CD4-positive, alpha-beta T cell treated with Interleukin-15 for 1 hour (primary cell): ENCODE data around the gene PDXK.

Source experiments
- DNase-seq: peaks from one replicate; pipeline ENCODE4 v3.0.0-alpha.2; 2020

The PDXK gene

DNA sequence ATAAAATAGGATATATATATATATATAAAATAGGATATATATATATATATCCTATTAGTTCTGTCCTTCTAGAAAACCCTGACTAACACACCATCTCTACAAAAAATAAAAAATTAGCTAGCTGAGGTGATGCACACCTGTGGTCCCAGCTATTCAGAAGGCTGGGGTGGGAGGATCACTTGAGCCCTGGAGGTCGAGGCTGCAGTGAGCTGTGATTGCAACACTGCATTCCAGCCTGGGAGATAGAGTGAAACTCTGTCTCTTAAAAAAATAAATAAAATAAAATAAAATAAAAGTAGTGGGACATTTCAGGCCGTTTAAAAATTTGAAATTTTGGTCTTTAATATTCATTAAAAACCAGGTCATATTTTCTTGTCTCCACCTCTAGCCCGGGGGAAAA, 66.2 kb downstream of the PDXK start:
- no peak for DNase-seq

DNA sequence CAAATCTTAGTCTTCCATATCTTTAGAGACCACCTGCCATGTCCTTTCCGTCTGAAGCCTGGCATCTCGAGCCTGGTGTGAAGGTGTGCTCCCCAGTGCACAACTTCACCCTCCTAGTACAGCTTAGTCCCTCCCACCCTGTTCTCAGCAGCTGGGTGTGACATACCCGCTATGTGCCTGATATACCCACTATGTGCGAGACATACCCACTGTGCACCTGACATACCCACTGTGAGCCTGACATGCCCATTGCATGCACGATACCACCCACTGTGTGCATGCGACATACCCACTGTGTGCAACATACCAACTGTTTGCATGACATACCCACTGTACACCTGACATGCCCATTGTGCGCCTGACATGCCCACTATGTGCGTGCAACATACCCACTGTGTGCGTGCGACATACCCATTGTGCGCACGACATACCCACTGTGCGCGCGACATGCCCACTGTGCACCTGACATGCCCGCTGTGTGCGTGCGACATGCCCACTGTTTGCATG, 67.4 kb downstream of the PDXK start:
- DNase-seq = no peak

DNA sequence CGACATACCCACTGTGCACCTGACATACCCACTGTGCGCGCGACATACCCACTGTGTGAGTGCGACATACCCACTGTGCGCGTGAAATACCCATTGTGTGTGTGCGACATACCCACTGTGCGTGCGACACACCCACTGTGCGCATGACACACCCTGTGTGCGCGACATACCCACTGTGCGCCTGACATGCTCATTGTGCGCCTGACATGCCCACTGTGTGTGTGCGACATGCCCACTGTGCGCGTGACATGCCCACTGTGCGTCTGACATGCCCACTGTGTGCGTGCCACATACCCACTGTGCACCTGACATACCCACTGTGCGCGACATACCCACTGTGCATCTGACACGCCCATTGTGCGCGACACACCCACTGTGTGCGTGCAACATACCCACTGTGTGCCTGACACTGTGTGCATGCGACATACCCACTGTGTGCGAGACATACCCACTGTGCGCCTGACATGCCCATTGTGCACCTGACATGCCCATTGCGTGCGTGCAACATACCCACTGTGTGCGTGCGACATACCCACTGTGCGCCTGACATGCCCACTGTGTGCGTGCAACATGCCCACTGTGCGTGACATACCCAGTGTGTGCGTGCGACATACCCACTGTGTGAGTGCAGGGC, 68.0 kb downstream of the PDXK start:
- no peak for DNase-seq

DNA sequence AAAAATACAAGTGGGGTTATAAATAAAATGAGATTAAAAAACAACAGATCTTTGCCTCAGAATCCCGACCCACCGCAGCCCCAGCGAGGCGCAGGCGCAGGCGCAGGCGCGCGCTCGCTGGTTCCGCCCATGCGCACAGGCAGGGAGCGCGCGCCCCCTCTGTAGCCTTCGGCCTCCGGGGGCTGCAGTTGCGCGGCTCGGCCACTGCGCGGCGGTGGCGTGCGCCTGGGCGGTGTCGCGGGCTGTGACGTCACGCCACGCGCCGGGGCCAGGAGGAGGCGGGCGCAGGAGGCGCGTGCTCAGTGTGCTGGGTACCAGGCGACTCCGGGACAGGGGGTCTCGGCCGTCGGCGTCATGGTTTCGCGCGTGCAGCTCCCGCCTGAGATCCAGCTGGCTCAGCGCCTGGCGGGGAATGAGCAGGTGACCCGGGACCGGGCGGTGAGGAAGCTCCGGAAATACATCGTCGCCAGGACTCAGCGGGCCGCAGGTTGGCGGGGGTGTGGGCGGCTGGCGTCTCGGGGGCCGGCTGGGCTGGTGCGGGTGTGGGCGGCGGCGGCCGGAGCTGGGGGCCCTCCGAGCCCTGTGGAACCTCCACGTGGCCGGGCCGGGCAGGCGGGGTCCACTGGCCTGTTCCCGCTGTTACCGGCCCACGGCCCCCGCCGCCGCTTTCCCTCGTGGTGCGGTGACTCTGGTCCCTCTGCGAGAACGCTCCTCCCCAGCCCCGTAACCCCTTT, 70.5 kb downstream of the PDXK start, which contains the start of gene RRP1:
Gene RRP1, plus strand, starts transcription at position 302 of the 734 bp plus-strand sequence. Its CDS starts 53 bp downstream, at position 355.
- DNase-seq = peak; percentile 92

DNA sequence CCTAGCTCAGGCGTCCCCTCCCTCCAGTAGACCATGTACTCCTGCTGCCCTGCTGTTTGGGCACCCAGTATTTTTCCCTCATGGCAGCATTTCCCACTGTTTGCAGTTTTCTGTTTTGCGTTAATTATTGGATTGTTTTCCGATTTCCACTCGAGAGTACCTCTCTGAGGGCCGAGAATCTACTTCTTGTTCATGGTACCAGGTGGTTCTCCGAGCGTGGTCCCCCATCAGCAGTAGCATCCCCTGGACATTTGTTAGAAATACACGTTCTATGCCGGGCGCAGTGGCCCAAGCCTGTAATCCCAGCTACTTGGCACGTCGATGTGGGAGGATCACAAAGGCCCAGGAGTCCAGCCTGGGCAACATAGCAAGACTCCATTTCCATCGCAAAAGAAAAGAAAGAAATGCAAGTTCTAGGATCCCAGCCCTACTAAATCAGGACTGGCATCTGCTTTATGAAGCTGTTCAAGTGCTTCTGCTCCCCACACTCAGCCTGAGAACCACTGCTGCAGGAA, 71.1 kb downstream of the PDXK start:
- no peak for DNase-seq

DNA sequence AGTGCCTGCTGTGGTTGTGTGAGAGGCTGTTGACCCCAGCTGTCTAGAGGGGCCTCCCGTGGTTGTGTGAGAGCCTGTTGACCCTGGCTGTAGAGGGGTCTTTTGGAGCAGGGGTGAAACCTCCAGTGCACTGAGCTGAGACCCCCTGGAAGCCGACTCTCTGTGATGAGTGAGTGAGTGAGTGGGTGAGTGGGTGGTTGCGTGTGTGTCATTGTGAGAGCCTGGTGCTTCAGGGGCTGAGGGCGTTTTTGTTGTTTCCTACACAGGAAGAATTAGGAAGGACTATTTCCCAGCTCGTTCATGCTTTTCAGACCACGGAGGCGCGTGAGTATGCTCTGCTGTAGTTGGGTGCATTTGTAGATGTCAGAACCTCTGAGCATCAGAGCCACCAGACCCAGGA, 73.5 kb downstream of the PDXK start:
- DNase-seq = no peak

DNA sequence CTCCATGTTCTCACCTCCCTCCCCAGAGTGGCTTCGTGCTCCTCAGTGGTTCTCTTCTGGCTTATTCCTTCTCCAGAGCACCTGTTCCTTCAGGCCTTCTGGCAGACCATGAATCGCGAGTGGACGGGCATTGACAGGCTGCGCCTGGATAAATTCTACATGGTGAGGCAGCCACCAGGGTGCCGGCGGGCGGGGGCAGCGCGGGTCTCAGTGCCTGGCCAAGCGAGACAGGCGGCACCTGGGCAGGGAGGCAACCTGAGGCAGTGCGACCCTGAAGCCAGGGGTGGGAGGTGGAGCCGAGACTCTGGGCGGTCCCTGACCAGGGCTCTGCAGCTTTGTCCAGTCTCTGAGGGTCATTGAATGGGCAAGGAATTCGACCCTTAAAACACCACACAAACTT, 74.3 kb downstream of the PDXK start:
- no peak for DNase-seq

DNA sequence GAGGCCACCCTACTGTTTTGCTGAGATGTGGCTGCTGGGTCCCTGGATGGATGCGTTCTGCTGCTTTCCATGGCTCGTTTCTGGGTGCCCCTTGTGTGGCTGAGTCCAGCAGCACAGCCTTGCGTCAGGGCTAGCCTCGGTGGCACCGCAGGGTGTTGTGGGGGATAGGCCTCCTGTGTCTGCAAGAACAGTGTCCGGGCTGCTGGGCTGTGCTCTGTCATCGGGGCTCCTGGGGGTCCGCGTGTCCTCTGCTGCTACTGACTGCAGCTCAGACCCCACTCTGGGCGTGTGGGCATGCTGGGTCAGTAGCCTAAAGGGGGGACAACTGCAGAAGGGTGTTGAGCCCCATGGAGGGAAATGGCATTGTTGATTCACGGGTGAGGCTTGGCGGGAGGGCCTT, 75.4 kb downstream of the PDXK start:
- DNase-seq = no peak

DNA sequence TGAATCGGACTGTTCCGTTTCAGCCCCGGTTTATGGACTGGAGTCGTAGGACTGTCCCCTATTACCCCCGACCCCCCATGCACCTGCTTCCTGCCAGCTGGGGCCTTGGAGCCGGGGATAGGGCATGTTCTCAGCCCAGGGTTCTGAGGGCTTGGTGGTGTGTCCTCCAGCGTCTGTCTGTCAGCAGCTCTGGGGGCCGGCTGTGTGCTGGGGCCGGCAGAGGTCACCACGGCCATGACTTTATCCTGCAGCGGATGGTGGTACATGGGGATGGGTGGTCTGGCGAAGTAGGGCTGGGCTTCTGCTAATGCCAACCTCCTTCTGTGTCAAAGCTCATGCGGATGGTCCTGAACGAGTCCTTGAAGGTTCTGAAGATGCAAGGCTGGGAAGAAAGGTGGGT, 75.9 kb downstream of the PDXK start:
- DNase-seq = no peak

DNA sequence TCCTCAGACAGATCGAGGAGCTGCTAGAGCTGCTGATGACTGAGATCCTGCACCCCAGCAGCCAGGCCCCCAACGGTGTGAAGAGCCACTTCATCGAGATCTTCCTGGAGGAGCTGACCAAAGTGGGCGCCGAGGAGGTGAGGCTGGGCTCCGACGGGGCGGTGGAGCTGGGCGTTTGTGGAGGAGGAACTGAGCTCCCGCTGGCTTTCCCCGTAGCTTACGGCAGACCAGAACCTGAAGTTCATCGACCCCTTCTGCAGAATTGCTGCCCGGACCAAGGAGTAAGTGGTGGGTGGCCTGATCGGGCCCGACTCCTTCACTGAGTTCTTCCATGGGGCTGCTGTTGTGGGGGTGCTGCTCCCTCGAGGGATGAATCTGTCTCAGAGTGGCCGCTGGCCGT, 78.5 kb downstream of the PDXK start:
- no peak for DNase-seq

DNA sequence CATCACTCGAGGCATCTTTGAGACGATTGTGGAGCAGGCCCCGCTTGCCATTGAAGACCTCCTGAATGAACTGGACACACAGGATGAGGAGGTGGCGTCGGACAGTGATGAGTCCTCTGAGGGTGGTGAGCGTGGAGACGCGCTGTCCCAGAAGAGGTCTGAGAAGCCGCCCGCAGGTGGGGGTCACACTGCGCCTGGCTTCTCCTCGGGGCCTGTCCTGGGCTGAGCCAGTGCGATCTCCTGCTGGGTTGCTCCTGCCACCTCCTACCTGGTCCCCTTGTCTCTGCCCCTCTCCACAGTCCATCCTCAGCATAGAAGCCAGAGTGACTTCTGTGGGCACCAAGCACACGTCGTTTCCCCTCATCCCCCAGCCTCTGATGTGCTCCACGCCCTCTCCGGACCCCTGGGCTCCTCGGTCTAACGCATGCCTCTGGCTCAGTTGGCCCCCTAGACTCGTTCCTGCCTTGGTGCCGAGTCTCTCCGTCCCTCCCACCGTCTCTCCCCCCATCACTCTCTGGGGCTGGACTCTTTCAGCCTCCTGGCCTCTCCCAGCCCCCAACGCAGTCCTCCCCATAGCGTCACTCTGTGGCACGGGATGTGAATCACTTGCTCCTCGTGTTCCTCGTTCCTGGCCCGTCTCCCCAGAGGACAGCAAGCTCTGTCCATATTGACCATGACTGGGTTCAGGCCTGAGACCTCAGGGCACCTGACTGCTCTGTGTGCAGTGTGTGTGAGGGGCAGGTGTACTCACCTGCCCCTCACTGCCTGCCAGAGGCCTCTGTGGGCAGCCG, 79.2 kb downstream of the PDXK start:
- DNase-seq = no peak

DNA sequence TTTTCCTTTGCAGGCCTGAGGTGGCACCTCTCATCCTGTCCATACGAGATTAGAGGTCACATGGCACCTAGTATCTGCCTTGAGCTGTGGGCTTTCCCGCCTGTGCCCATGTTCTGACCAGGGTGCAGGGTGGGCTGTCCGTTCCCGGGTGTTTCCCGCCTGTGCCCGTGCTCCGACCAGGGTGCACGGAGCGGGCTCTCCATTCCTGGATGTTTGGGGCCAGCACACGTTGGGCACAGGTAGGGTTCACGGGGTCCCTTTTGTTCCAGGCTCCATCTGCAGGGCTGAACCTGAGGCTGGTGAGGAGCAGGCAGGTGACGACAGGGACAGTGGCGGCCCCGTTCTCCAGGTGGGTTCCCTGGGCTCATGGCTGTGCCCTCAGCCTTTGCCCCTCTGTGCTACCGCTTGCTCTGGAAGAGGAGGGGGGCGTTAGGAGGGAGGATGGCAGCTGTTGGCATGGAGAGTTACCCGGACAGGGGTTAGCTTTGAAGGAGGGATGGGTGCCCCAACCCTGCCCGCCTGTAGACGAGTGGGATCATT, 80.4 kb downstream of the PDXK start:
- DNase-seq = no peak

DNA sequence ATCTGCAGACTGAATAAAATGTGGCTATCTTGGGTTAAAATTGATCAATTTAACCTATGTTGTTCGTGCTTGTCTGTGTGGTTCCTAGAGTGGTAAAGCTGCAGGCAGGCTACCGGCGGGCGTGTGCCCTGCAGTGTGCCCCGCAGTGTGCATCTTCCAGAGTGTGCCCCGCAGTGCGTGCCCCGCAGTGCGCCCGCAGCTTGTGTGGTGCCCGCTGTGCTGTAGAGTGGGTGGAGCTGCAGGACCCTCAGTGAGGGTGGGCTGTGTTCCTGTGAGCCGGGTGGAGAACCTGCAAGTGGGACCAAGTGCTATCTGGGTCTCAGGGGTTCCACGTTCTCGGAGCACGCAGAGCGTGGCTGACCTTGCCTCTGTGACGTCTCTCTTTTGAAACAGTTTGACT, 81.2 kb downstream of the PDXK start:
- no peak for DNase-seq

DNA sequence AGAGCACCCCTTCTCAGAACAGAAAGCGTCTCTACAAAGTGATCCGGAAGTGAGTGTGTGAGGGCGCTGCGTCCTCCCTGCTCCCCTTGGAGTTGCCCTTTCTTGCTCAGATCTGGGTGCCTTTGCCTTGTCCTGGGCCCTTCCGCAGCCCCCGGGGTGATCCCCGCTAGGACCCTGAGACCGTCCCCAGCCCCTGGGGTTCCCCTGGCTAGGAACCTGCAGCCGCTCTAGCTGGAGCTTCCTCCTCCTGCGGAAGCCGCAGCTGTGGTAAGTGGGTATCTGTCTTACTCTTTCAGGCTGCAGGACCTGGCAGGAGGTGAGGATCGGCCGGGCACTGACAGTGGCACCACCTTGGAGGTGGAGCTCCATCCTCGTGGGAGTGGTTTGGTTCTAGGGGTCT, 81.6 kb downstream of the PDXK start:
- DNase-seq = no peak

DNA sequence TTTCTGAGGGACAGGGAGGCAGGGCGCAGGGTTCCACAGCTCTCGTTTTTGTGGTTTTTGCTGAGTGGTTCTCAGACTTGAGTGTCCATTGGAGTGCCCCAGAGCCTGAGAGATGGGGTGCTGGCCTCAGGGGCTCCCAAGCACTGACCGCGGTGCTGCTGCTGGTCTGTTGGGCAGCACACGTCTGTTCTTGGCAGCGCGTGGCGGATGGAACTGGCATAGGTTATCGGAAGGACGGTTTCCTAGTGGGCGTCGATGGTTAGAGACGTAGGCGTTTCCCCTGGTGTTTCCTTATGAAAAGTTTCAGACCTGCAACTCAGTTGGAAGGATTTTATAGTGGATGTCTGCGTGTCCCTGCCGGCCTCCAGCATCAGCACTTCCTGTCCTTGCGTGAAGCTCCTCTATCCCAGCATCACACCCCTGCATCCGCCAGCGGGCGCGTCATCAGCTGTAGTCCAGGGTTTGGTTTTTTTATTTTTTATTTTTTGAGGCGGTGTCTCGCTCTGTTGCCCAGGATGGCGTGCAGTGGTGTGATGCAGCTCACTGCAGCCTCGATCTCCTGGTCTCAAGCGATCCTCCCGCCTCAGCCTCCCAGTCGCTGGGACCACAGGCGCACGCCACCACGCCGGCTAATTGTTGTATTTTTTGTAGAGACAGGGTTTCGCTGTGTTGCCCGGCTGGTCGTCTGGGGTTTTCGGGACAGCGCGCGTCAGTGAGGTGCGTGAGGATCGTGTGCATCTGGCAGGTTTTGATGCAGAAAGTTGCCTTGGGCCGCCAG, 82.3 kb downstream of the PDXK start:
- no peak for DNase-seq

DNA sequence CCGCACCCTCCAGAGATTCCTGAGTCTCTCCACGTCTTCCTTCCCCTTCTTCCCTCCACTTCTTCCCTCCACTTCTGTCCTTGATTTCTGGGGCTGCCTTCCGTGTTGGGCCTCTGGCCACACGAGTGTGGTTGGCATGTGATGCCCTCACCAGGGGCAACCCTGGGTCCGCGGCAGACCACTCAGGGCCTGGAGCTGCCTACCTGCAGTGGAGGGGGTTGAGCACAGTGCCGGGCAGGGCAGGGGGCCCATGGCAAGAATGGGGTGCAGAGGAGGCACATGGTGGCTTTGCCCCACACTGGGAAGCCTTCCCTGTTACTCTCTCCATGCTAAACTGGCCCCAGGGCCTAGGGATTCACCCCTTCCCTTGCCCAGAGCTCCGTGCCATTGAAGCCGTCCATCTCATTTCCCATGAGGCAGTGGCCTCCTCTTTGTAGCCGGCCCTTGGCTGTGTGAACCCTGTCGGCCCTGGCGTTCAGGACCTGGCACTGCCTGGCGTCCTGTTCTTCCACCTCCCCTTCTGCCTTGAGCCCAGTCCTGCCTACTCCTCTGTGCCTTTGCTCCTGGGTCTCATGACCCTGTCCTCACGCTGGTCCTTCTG, 83.9 kb downstream of the PDXK start:
- DNase-seq = no peak

DNA sequence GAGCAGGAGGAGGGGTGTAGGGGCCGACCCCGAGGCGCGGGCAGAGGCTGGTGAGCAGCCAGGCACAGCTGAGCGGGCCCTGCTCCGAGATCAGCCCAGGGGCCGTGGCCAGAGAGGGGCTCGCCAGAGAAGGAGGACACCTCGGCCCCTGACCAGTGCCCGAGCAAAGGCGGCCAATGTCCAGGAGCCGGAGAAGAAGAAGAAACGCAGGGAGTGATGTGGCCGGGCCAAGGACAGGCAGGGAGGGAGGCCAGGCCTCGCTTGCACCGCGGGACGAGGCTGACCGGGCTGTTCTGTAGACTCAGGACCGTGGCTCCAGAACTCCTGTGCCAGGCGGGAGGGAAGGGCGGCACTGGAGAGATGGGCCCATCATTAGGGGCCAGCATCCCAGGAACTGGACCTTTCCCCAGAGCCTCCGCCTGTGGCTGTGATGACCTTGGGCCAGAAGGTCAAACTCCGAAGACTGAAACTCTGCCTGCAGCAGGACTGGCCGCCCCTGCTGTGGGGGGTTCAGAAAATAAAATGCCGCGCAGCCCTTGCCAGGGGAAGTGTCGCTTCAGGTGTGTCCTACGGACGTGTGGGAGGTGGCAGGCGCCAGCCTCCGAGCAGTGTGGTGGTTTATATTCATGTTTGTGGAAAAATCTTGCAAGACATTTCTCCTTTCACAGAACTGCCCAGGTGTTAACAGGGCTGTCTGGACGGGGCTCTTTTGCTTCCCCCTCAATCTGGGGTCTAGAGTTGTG, 84.8 kb downstream of the PDXK start:
- no peak for DNase-seq

DNA sequence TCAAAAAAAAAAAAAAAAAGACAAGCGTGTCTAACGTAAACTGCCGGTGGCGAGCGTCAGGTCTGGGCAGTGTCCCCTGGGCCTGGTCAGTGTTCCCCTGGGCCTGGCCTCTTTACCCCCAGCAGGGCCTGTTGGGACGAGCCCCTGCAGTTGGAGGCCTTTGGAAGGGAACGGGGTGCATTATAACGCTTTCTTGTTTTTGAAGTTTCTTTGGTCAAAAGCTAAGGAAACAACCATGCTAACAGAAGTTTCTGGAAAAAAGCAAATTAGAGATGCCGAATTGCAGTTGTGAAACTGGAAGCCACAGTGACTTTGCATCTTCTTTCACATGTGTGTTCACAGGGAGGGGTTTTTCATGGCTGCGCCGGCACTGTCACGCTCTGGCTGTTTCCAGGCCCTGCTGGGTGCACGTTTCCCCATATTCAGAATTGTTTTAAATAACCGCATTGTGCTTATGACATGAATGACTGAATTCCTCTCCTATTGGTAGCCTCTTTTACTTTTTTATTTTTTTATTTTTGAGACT, 86.4 kb downstream of the PDXK start:
- DNase-seq = peak; percentile 84

DNA sequence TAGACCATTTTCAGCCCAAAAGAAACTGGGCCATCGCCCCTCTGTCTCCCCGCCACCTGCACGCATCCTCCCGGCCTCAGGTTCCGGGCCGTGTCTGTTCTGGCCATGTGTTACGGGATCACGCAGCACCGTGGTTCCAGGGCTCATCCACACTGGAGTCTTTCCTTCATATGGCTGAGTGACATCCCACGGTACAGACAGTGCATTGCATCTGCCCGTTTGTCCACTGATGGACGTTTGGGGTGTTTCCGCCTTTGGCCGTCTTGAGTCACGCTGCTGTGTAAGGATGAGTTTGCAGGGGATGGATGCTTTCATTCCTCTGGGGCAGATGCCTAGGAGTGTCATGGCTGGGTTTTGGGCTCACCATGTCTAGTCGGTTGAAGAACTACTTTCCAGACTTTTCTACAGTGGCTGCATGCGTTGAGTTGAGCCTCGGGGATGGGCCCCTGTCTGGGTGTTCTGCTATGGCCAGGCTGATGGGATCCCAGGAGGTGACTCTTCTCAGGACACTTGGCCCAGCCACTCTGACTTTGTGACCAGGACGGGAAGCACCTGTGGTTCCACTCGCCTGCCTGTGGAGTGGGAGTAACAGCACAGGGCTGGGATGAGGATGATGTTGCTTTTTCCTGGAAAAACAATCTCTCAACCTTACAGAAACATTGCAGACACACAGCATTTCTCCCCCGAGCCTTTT, 87.2 kb downstream of the PDXK start:
- no peak for DNase-seq

DNA sequence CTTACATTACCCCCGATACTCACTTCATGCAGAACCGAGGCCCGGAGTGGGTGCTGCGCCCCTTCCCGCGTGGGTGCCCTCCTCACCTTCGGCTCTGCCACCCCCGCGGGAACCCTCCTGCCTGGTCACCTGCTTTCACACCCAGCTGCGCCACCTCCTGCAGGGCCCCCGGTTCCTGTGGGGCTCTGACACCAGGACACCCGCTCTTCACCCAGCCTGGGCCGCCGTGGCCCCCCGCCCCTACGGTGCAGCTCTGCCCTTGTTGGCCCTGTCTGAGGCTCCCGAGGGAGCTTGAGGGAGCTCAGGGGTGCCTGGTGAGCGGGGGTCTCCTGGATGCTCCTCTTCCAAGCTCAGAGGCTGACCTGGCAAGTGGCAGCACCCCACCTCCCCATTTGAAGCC, 89.4 kb downstream of the PDXK start:
- DNase-seq = no peak
